Measurements from ENCODE around the gene NMNAT3.

The NMNAT3 gene

GRCh38 chr3:139695426-139696313 is 17.9 kb upstream of the NMNAT3 start:
- Histone ChIP-seq H3K9ac (ENCODE audit: low read length in 5 of 5) (no peak overlapping the region), H3K36me3 (ENCODE audit: control insufficient read depth in 5 of 5, insufficient read depth in 5 of 5, low read length in 5 of 5) (no peaks in the 10 kb centered on the region), H3K27ac (ENCODE audit: low read depth, low read length) (no peak overlapping the region), H3K4me3 (ENCODE audit: low read depth in 1 of 5, low read length in 5 of 5) (no peak overlapping the region), H3K9me3 (ENCODE audit: control insufficient read depth in 5 of 5, low read length in 5 of 5) (no peaks in the 10 kb centered on the region), H3K4me1 (ENCODE audit: control insufficient read depth in 5 of 5, insufficient read depth in 5 of 5, low read length in 5 of 5) (peaks cover 0 to 11% (median 0%) of the 10 kb centered on the region in 5 donors), H3K27me3 (ENCODE audit: control insufficient read depth in 5 of 5, insufficient read depth in 4 of 5, low read length in 5 of 5) (no peaks in the 10 kb centered on the region)

- Histone ChIP-seq H3K27ac (ENCODE audit: low read depth, low read length) (no peak overlapping the region), H3K4me1 (ENCODE audit: control insufficient read depth in 5 of 5, insufficient read depth in 5 of 5, low read length in 5 of 5) (peaks cover 0 to 11% (median 0%) of the 10 kb centered on the region in 5 donors), H3K36me3 (ENCODE audit: control insufficient read depth in 5 of 5, insufficient read depth in 5 of 5, low read length in 5 of 5) (no peaks in the 10 kb centered on the region), H3K9ac (ENCODE audit: low read length in 5 of 5) (no peak overlapping the region), H3K9me3 (ENCODE audit: control insufficient read depth in 5 of 5, low read length in 5 of 5) (no peaks in the 10 kb centered on the region), H3K4me3 (ENCODE audit: low read depth in 1 of 5, low read length in 5 of 5) (no peak overlapping the region), H3K27me3 (ENCODE audit: control insufficient read depth in 5 of 5, insufficient read depth in 4 of 5, low read length in 5 of 5) (no peaks in the 10 kb centered on the region)
Observed at GRCh38 chr3:139695007-139695406, 17.2 kb upstream of the NMNAT3 start.

GRCh38 chr3:139694542-139694941 is 16.8 kb upstream of the NMNAT3 start:
- Histone ChIP-seq H3K27ac (ENCODE audit: low read depth, low read length) (no peak overlapping the region), H3K36me3 (ENCODE audit: control insufficient read depth in 5 of 5, insufficient read depth in 5 of 5, low read length in 5 of 5) (no peaks in the 10 kb centered on the region), H3K4me1 (ENCODE audit: control insufficient read depth in 5 of 5, insufficient read depth in 5 of 5, low read length in 5 of 5) (peaks cover 0 to 11% (median 0%) of the 10 kb centered on the region in 5 donors), H3K9ac (ENCODE audit: low read length in 5 of 5) (no peak overlapping the region), H3K27me3 (ENCODE audit: control insufficient read depth in 5 of 5, insufficient read depth in 4 of 5, low read length in 5 of 5) (no peaks in the 10 kb centered on the region), H3K4me3 (ENCODE audit: low read depth in 1 of 5, low read length in 5 of 5) (no peak overlapping the region), H3K9me3 (ENCODE audit: control insufficient read depth in 5 of 5, low read length in 5 of 5) (no peaks in the 10 kb centered on the region)

GRCh38 chr3:139691619-139692018 is 13.8 kb upstream of the NMNAT3 start:
- H3K9me3 ChIP-seq (ENCODE audit: control insufficient read depth in 5 of 5, low read length in 5 of 5) = no peaks in the 10 kb centered on the region
- no peak overlapping the region for H3K4me3 ChIP-seq (ENCODE audit: low read depth in 1 of 5, low read length in 5 of 5)
- no peak overlapping the region for H3K9ac ChIP-seq (ENCODE audit: low read length in 5 of 5)
- no peak overlapping the region for H3K27ac ChIP-seq (ENCODE audit: low read depth, low read length)
- no peaks in the 10 kb centered on the region for H3K36me3 ChIP-seq (ENCODE audit: control insufficient read depth in 5 of 5, insufficient read depth in 5 of 5, low read length in 5 of 5)
- peaks cover 0 to 11% (median 5%) of the 10 kb centered on the region in 5 donors for H3K4me1 ChIP-seq (ENCODE audit: control insufficient read depth in 5 of 5, insufficient read depth in 5 of 5, low read length in 5 of 5)
- no peaks in the 10 kb centered on the region for H3K27me3 ChIP-seq (ENCODE audit: control insufficient read depth in 5 of 5, insufficient read depth in 4 of 5, low read length in 5 of 5)

GRCh38 chr3:139689708-139690228 is 12.0 kb upstream of the NMNAT3 start:
- Histone ChIP-seq H3K27me3 (ENCODE audit: control insufficient read depth in 5 of 5, insufficient read depth in 4 of 5, low read length in 5 of 5) (no peaks in the 10 kb centered on the region), H3K9me3 (ENCODE audit: control insufficient read depth in 5 of 5, low read length in 5 of 5) (no peaks in the 10 kb centered on the region), H3K4me3 (ENCODE audit: low read depth in 1 of 5, low read length in 5 of 5) (no peak overlapping the region), H3K9ac (ENCODE audit: low read length in 5 of 5) (no peak overlapping the region), H3K4me1 (ENCODE audit: control insufficient read depth in 5 of 5, insufficient read depth in 5 of 5, low read length in 5 of 5) (peaks cover 0 to 5% (median 4%) of the 10 kb centered on the region in 5 donors), H3K27ac (ENCODE audit: low read depth, low read length) (no peak overlapping the region), H3K36me3 (ENCODE audit: control insufficient read depth in 5 of 5, insufficient read depth in 5 of 5, low read length in 5 of 5) (no peaks in the 10 kb centered on the region)

GRCh38 chr3:139689122-139689521 is 11.3 kb upstream of the NMNAT3 start:
- H3K4me1 ChIP-seq (ENCODE audit: control insufficient read depth in 5 of 5, insufficient read depth in 5 of 5, low read length in 5 of 5) = peaks cover 0 to 5% (median 0%) of the 10 kb centered on the region in 5 donors
- no peaks in the 10 kb centered on the region for H3K9me3 ChIP-seq (ENCODE audit: control insufficient read depth in 5 of 5, low read length in 5 of 5)
- H3K4me3 ChIP-seq (ENCODE audit: low read depth in 1 of 5, low read length in 5 of 5) = no peak overlapping the region
- no peak overlapping the region for H3K27ac ChIP-seq (ENCODE audit: low read depth, low read length)
- no peaks in the 10 kb centered on the region for H3K27me3 ChIP-seq (ENCODE audit: control insufficient read depth in 5 of 5, insufficient read depth in 4 of 5, low read length in 5 of 5)
- H3K36me3 ChIP-seq (ENCODE audit: control insufficient read depth in 5 of 5, insufficient read depth in 5 of 5, low read length in 5 of 5) = no peaks in the 10 kb centered on the region
- no peak overlapping the region for H3K9ac ChIP-seq (ENCODE audit: low read length in 5 of 5)

GRCh38 chr3:139687431-139687830 is 9.7 kb upstream of the NMNAT3 start:
- no peaks in the 10 kb centered on the region for H3K9me3 ChIP-seq (ENCODE audit: control insufficient read depth in 5 of 5, low read length in 5 of 5)
- H3K27me3 ChIP-seq (ENCODE audit: control insufficient read depth in 5 of 5, insufficient read depth in 4 of 5, low read length in 5 of 5) = no peaks in the 10 kb centered on the region

GRCh38 chr3:139686624-139687023 is 8.9 kb upstream of the NMNAT3 start:
- H3K27me3 ChIP-seq (ENCODE audit: control insufficient read depth in 5 of 5, insufficient read depth in 4 of 5, low read length in 5 of 5) = no peaks in the 10 kb centered on the region
- H3K27ac ChIP-seq (ENCODE audit: low read depth, low read length) = no peak overlapping the region
- no peak overlapping the region for H3K9ac ChIP-seq (ENCODE audit: low read length in 5 of 5)
- H3K4me3 ChIP-seq (ENCODE audit: low read depth in 1 of 5, low read length in 5 of 5) = no peak overlapping the region
- no peaks in the 10 kb centered on the region for H3K36me3 ChIP-seq (ENCODE audit: control insufficient read depth in 5 of 5, insufficient read depth in 5 of 5, low read length in 5 of 5)
- H3K9me3 ChIP-seq (ENCODE audit: control insufficient read depth in 5 of 5, low read length in 5 of 5) = no peaks in the 10 kb centered on the region
- H3K4me1 ChIP-seq (ENCODE audit: control insufficient read depth in 5 of 5, insufficient read depth in 5 of 5, low read length in 5 of 5) = peaks cover 0 to 5% (median 0%) of the 10 kb centered on the region in 5 donors

More at GRCh38 chr3:139687431-139687830, 9.7 kb upstream of the NMNAT3 start:
- H3K4me3 ChIP-seq (ENCODE audit: low read depth in 1 of 5, low read length in 5 of 5) = no peak overlapping the region
- no peak overlapping the region for H3K27ac ChIP-seq (ENCODE audit: low read depth, low read length)
- peaks cover 0 to 5% (median 0%) of the 10 kb centered on the region in 5 donors for H3K4me1 ChIP-seq (ENCODE audit: control insufficient read depth in 5 of 5, insufficient read depth in 5 of 5, low read length in 5 of 5)
- no peaks in the 10 kb centered on the region for H3K36me3 ChIP-seq (ENCODE audit: control insufficient read depth in 5 of 5, insufficient read depth in 5 of 5, low read length in 5 of 5)
- H3K9ac ChIP-seq (ENCODE audit: low read length in 5 of 5) = no peak overlapping the region

GRCh38 chr3:139686206-139686605 is 8.4 kb upstream of the NMNAT3 start:
- no peak overlapping the region for H3K9ac ChIP-seq (ENCODE audit: low read length in 5 of 5)

GRCh38 chr3:139679220-139679775 is 1.5 kb upstream of the NMNAT3 start:
- no peak overlapping the region for H3K4me3 ChIP-seq (ENCODE audit: low read depth in 1 of 5, low read length in 5 of 5)
- H3K9me3 ChIP-seq (ENCODE audit: control insufficient read depth in 5 of 5, low read length in 5 of 5) = no peaks in the 10 kb centered on the region
- H3K36me3 ChIP-seq (ENCODE audit: control insufficient read depth in 5 of 5, insufficient read depth in 5 of 5, low read length in 5 of 5) = no peaks in the 10 kb centered on the region
- no peak overlapping the region for H3K9ac ChIP-seq (ENCODE audit: low read length in 5 of 5)
- H3K4me1 ChIP-seq (ENCODE audit: control insufficient read depth in 5 of 5, insufficient read depth in 5 of 5, low read length in 5 of 5) = peaks cover 0 to 19% (median 12%) of the 10 kb centered on the region in 5 donors
- H3K27ac ChIP-seq (ENCODE audit: low read depth, low read length) = no peak overlapping the region
- no peaks in the 10 kb centered on the region for H3K27me3 ChIP-seq (ENCODE audit: control insufficient read depth in 5 of 5, insufficient read depth in 4 of 5, low read length in 5 of 5)

More at GRCh38 chr3:139686206-139686605, 8.4 kb upstream of the NMNAT3 start:
- no peaks in the 10 kb centered on the region for H3K36me3 ChIP-seq (ENCODE audit: control insufficient read depth in 5 of 5, insufficient read depth in 5 of 5, low read length in 5 of 5)
- no peaks in the 10 kb centered on the region for H3K9me3 ChIP-seq (ENCODE audit: control insufficient read depth in 5 of 5, low read length in 5 of 5)
- H3K27ac ChIP-seq (ENCODE audit: low read depth, low read length) = no peak overlapping the region
- H3K4me3 ChIP-seq (ENCODE audit: low read depth in 1 of 5, low read length in 5 of 5) = no peak overlapping the region
- H3K4me1 ChIP-seq (ENCODE audit: control insufficient read depth in 5 of 5, insufficient read depth in 5 of 5, low read length in 5 of 5) = peaks cover 0 to 5% (median 0%) of the 10 kb centered on the region in 5 donors
- no peaks in the 10 kb centered on the region for H3K27me3 ChIP-seq (ENCODE audit: control insufficient read depth in 5 of 5, insufficient read depth in 4 of 5, low read length in 5 of 5)

Measured in subcutaneous abdominal adipose tissue (tissue), 5 donors.